ENCODE results near the gene CSRP2. TPM values are rescaled to one million over a fixed set of nuclear protein-coding genes. Genes with fewer than 3 reads are reported as not detected.

CSRP2 gene
- polyA plus RNA-seq, 3 donors = 0.07 TPM; not detected in 2

DNA sequence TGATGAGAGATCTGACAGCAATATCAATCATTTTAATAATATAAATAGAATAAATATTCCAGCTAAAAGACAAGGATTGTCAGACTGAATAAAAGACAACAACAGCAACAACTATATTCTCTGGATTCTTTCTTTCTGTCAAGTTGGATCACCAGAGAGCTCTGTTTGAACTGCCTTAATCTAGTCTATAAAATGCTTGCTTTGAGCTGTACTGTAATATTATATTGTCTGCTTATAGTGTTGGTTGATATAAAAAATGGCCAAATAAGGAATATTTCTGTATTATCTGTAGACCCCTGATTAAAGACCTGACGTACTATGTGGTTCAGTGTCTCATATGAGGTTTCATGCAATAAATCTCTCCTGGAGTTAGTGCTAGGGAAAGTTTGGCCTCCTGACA lies 46.3 kb upstream of the CSRP2 start:
- H3K9ac ChIP-seq (ENCODE audit: insufficient read depth, low read length, poor library complexity, severe bottlenecking) = no peak overlapping the region

DNA sequence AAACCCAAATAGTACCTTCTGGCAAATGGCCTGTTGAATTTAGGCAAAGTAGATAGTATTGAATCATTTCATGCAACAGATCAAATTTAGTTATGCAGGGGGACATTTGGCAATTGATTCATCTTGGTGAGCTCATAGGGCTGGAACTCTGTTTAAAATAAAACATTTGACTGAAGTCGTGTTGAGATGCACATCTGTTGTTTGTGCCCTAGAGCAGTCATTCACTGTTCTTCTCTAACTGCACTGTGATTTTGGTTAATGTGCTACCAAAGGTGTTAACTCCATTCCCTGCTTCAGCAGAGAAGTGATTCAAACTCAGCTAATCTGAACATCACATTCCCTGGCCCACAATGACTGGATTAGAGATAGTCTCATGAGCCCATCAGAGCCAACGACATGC lies 44.0 kb upstream of the CSRP2 start:
- H3K27ac Mint-ChIP-seq = no peak overlapping the region
- WGBS (ENCODE audit: insufficient coverage) = 100% methylated on average over 1 of the region's 2 CpGs
- H3K4me1 ChIP-seq (ENCODE audit: control insufficient read depth in 1 of 2, insufficient read depth in 2 of 2, low read length in 2 of 2) = no peaks in the 10 kb centered on the region
- no peaks in the 10 kb centered on the region for H3K36me3 Mint-ChIP-seq
- peaks cover 9% of the 10 kb centered on the region for H3K4me1 Mint-ChIP-seq
- no peaks in the 10 kb centered on the region for H3K9me3 Mint-ChIP-seq
- no peaks in the 10 kb centered on the region for H4K20me1 ChIP-seq (ENCODE audit: insufficient read depth, low read length)
- H3K27ac ChIP-seq (ENCODE audit: low read depth in 1 of 2, low read length in 2 of 2) = no peak overlapping the region
- no peak overlapping the region for H3K4me2 ChIP-seq (replicated peaks; ENCODE audit: extremely low read depth, low read length, poor library complexity, severe bottlenecking)
- H3K9ac ChIP-seq (ENCODE audit: insufficient read depth, low read length, poor library complexity, severe bottlenecking) = no peak overlapping the region
- intact Hi-C loops (cut with micrococcal nuclease) = no loop called here
- H3K27me3 ChIP-seq (ENCODE audit: control insufficient read depth in 2 of 2, insufficient read depth in 2 of 2, low read length in 2 of 2) = no peaks in the 10 kb centered on the region
- peaks cover 0 to 3% (median 2%) of the 10 kb centered on the region in 3 donors for H3K27me3 Mint-ChIP-seq (ENCODE audit: low read depth in 3 of 3)
- H3K36me3 ChIP-seq (replicated peaks in 1 of 2; ENCODE audit: control insufficient read depth in 1 of 2, insufficient read depth in 2 of 2, low read length in 2 of 2) = no peaks in the 10 kb centered on the region
- no peaks in the 10 kb centered on the region for H3K79me2 ChIP-seq (ENCODE audit: insufficient read depth, low read length)
- no peak overlapping the region for H3K4me3 Mint-ChIP-seq
- no peak overlapping the region for H2AFZ ChIP-seq (ENCODE audit: insufficient read depth, low read depth, low read length, poor library complexity, severe bottlenecking)
- no peak overlapping the region for H3K4me3 ChIP-seq (replicated peaks in 1 of 3; ENCODE audit: low read depth in 2 of 3, low read length in 3 of 3)
- no peaks in the 10 kb centered on the region for H3K9me3 ChIP-seq (replicated peaks in 1 of 2; ENCODE audit: control insufficient read depth in 1 of 2, insufficient read depth in 1 of 2, low read length in 2 of 2)
- no peak for DNase-seq
- TF ChIP-seq, protein P1, sequence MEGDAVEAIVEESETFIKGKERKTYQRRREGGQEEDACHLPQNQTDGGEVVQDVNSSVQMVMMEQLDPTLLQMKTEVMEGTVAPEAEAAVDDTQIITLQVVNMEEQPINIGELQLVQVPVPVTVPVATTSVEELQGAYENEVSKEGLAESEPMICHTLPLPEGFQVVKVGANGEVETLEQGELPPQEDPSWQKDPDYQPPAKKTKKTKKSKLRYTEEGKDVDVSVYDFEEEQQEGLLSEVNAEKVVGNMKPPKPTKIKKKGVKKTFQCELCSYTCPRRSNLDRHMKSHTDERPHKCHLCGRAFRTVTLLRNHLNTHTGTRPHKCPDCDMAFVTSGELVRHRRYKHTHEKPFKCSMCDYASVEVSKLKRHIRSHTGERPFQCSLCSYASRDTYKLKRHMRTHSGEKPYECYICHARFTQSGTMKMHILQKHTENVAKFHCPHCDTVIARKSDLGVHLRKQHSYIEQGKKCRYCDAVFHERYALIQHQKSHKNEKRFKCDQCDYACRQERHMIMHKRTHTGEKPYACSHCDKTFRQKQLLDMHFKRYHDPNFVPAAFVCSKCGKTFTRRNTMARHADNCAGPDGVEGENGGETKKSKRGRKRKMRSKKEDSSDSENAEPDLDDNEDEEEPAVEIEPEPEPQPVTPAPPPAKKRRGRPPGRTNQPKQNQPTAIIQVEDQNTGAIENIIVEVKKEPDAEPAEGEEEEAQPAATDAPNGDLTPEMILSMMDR (IDR thresholded peaks at IDR 0.05) = no peak

More for the DNA sequence above, 46.3 kb upstream of the CSRP2 start:
- Mint-ChIP-seq H3K27me3 (ENCODE audit: low read depth in 3 of 3) (peaks cover 0 to 3% (median 0%) of the 10 kb centered on the region in 3 donors), H3K36me3 (no peaks in the 10 kb centered on the region), H3K4me3 (no peak overlapping the region), H3K9me3 (no peaks in the 10 kb centered on the region), H3K27ac (no peak overlapping the region), H3K4me1 (peaks cover 3% of the 10 kb centered on the region)
- Histone ChIP-seq H3K4me3 (replicated peaks in 1 of 3; ENCODE audit: low read depth in 2 of 3, low read length in 3 of 3) (no peak overlapping the region), H3K27ac (ENCODE audit: low read depth in 1 of 2, low read length in 2 of 2) (no peak overlapping the region), H2AFZ (ENCODE audit: insufficient read depth, low read depth, low read length, poor library complexity, severe bottlenecking) (no peak overlapping the region), H3K4me1 (ENCODE audit: control insufficient read depth in 1 of 2, insufficient read depth in 2 of 2, low read length in 2 of 2) (no peaks in the 10 kb centered on the region), H3K27me3 (ENCODE audit: control insufficient read depth in 2 of 2, insufficient read depth in 2 of 2, low read length in 2 of 2) (no peaks in the 10 kb centered on the region), H3K36me3 (replicated peaks in 1 of 2; ENCODE audit: control insufficient read depth in 1 of 2, insufficient read depth in 2 of 2, low read length in 2 of 2) (no peaks in the 10 kb centered on the region), H3K9me3 (replicated peaks in 1 of 2; ENCODE audit: control insufficient read depth in 1 of 2, insufficient read depth in 1 of 2, low read length in 2 of 2) (no peaks in the 10 kb centered on the region), H3K79me2 (ENCODE audit: insufficient read depth, low read length) (no peaks in the 10 kb centered on the region), H4K20me1 (ENCODE audit: insufficient read depth, low read length) (no peaks in the 10 kb centered on the region), H3K4me2 (replicated peaks; ENCODE audit: extremely low read depth, low read length, poor library complexity, severe bottlenecking) (no peak overlapping the region)
- DNase-seq = no peak
- intact Hi-C loops (cut with micrococcal nuclease) = no loop called here
- 80% methylated on average over 1 of the region's 1 CpG for WGBS (ENCODE audit: insufficient coverage)
- TF ChIP-seq, protein P1 (IDR thresholded peaks at IDR 0.05) = no peak
